Measurements from ENCODE around the gene ROBO3. TPM values are rescaled to one million over a fixed set of nuclear protein-coding genes. Genes with fewer than 3 reads are reported as not detected.

Gene ROBO3
- total RNA-seq, 1 experiment from 2014 or later, result 1.3 TPM

DNA sequence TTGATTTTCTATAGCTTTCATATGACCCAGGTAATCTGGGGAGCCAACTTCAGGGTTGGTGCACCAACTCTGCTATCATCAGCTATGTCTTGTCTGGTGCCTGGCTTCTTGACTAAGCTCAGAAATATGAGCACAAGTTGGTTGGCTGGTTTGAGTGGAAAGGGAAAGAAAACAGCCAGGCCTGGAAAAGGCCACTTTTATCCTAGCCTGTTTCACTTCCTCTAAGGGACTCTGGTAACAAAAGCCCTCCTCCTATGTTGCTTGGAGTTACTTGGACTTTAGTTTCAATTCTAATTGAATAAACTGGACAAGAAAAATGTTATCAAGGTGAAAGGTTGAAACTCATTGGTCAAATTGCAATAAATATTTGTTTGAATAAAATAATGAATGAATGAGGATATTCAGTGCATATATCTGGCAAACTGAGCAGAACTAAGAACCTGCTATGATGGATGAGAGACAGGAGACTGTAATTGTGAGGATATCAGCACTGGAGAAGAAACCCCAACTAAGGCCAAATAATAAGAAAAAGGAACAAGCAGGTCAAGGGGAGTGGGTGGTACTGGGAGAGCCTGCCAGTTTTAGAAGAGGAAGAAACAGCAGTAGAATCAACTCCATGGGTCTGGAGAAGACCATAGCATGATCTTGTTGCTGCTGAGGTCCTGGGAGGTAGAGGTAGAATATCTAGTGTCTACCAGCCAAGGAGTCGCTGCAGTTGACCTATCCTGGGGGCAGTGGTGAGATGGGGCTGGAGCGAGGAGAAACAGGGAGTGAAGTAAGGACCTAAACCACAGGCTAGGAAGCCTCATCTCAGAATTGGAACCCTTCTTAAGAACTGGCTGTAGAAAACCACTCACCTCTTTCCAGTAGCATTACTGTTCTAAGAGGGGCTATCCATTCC lies 24.2 kb downstream of the ROBO3 start:
- H3K4me3 ChIP-seq, result no peak overlapping the region
- peaks cover 34% of the 10 kb centered on the region for H3K27me3 ChIP-seq (ENCODE audit: insufficient read depth, low read depth)
- POLR2A ChIA-PET (ENCODE audit: unreplicated experiment), result no interaction called here
- BruUV-seq (replicated peaks), result no TSS peak
- TF ChIP-seq, protein P1, sequence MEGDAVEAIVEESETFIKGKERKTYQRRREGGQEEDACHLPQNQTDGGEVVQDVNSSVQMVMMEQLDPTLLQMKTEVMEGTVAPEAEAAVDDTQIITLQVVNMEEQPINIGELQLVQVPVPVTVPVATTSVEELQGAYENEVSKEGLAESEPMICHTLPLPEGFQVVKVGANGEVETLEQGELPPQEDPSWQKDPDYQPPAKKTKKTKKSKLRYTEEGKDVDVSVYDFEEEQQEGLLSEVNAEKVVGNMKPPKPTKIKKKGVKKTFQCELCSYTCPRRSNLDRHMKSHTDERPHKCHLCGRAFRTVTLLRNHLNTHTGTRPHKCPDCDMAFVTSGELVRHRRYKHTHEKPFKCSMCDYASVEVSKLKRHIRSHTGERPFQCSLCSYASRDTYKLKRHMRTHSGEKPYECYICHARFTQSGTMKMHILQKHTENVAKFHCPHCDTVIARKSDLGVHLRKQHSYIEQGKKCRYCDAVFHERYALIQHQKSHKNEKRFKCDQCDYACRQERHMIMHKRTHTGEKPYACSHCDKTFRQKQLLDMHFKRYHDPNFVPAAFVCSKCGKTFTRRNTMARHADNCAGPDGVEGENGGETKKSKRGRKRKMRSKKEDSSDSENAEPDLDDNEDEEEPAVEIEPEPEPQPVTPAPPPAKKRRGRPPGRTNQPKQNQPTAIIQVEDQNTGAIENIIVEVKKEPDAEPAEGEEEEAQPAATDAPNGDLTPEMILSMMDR (conservative IDR thresholded peaks at IDR 0.05), result no peak
- no peak for TF ChIP-seq EZH2 (IDR thresholded peaks at IDR 0.05; ENCODE audit: low read depth)
- no peaks in the 10 kb centered on the region for H3K36me3 ChIP-seq (ENCODE audit: low read depth)
- DNase-seq, result no peak
- no peaks in the 10 kb centered on the region for H3K9me2 ChIP-seq (ENCODE audit: insufficient read depth)
- no peak overlapping the region for H2AFZ ChIP-seq
- no peaks in the 10 kb centered on the region for H3F3A ChIP-seq (ENCODE audit: insufficient read depth, low read depth)
- no peak overlapping the region for H3K27ac ChIP-seq
- CTCF ChIA-PET, result no interaction called here
- H4K20me1 ChIP-seq (ENCODE audit: insufficient read depth), result no peaks in the 10 kb centered on the region
- no peaks in the 10 kb centered on the region for H3K9me3 ChIP-seq (ENCODE audit: insufficient read depth, low read depth)
- no peaks in the 10 kb centered on the region for H3K79me2 ChIP-seq (ENCODE audit: low read depth)
- H3K4me1 ChIP-seq (replicated peaks; ENCODE audit: insufficient read depth), result no peaks in the 10 kb centered on the region
- no peak overlapping the region for H3K4me2 ChIP-seq
- intact Hi-C loops (cut with micrococcal nuclease; ENCODE audit: unreplicated experiment), result loop anchor here (10.0 kb wide), 1 partner anchor 675 kb away; the partner anchor contains the start of gene EI24

DNA sequence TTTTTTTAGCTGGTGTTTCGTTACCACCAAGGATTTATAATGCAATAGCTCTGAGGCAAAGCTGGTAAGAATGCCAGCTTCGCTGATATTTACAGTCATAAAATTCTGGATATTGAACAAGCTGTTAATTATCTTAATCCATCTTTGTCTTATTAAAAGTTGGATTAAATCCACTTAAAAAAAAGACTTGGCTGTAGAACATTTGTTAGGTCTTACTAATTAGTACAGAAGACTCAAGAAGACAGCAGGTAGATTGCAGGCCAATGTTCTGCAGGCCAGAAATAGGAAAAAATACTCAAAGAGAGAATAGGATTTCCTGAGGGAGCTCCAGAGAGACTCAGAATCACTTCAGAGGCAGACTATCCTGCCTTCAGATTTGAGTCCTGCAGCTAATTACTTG lies 24.9 kb downstream of the ROBO3 start:
- ChIA-PET POLR2A (ENCODE audit: unreplicated experiment) (no interaction called here), CTCF (no interaction called here)
- DNase-seq, result no peak
- TF ChIP-seq, protein P1 (conservative IDR thresholded peaks at IDR 0.05), result no peak
- no peak for TF ChIP-seq EZH2 (IDR thresholded peaks at IDR 0.05; ENCODE audit: low read depth)
- Histone ChIP-seq H3K9me3 (ENCODE audit: insufficient read depth, low read depth) (no peaks in the 10 kb centered on the region), H4K20me1 (ENCODE audit: insufficient read depth) (no peaks in the 10 kb centered on the region), H2AFZ (no peak overlapping the region), H3K4me2 (no peak overlapping the region), H3K79me2 (ENCODE audit: low read depth) (no peaks in the 10 kb centered on the region), H3K4me3 (no peak overlapping the region), H3K27me3 (ENCODE audit: insufficient read depth, low read depth) (peaks cover 29% of the 10 kb centered on the region), H3K36me3 (ENCODE audit: low read depth) (no peaks in the 10 kb centered on the region), H3K4me1 (replicated peaks; ENCODE audit: insufficient read depth) (no peaks in the 10 kb centered on the region), H3F3A (ENCODE audit: insufficient read depth, low read depth) (no peaks in the 10 kb centered on the region), H3K9me2 (ENCODE audit: insufficient read depth) (no peaks in the 10 kb centered on the region), H3K27ac (no peak overlapping the region)
- intact Hi-C loops (cut with micrococcal nuclease; ENCODE audit: unreplicated experiment), result no loop called here
- no TSS peak for BruUV-seq (replicated peaks)

DNA sequence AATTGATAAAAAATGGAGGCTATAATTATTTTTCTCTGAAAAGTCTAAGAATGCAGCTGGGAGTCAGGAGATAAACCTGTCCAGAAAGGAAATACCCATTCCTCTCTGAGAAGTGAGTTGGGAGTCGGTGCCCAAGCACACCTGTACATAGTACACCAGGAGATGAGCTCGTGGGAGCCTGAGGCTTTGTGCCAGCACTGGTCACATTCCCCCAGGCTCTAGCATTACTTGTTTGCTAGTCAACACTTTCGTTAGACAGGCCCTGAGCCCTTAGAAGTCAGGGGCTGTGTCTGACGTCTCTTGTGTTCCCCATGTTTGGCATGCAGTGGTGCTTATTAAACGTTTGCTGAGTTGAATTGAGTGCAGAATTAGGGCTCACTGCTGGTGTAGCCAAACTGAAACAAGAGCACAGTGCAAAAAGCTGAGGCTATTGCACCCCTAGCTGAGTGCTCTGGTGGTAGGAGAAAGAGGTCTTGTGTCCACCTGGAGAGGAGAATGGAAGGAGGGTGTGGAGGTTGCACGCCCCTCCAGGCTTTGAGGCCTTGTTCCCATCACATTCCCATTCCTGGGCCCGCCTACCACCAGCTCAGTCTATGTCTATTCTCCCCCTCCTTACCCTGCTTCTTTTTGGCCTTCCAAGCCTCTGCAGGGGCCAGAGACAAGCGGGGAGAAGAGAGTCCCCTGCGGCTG lies 25.6 kb downstream of the ROBO3 start:
- H3F3A ChIP-seq (ENCODE audit: insufficient read depth, low read depth), result no peaks in the 10 kb centered on the region
- H3K79me2 ChIP-seq (ENCODE audit: low read depth), result no peaks in the 10 kb centered on the region
- H3K36me3 ChIP-seq (ENCODE audit: low read depth), result no peaks in the 10 kb centered on the region
- no peaks in the 10 kb centered on the region for H3K9me2 ChIP-seq (ENCODE audit: insufficient read depth)
- no peak overlapping the region for H3K27ac ChIP-seq
- BruUV-seq (replicated peaks), result no TSS peak
- TF ChIP-seq EZH2 (IDR thresholded peaks at IDR 0.05; ENCODE audit: low read depth), result no peak
- TF ChIP-seq, protein P1 (conservative IDR thresholded peaks at IDR 0.05), result no peak
- POLR2A ChIA-PET (ENCODE audit: unreplicated experiment), result no interaction called here
- H3K27me3 ChIP-seq (ENCODE audit: insufficient read depth, low read depth), result peaks cover 22% of the 10 kb centered on the region
- no peak overlapping the region for H3K4me3 ChIP-seq
- H3K4me2 ChIP-seq, result no peak overlapping the region
- no peak for DNase-seq
- no peaks in the 10 kb centered on the region for H4K20me1 ChIP-seq (ENCODE audit: insufficient read depth)
- H3K4me1 ChIP-seq (replicated peaks; ENCODE audit: insufficient read depth), result no peaks in the 10 kb centered on the region
- intact Hi-C loops (cut with micrococcal nuclease; ENCODE audit: unreplicated experiment), result no loop called here
- no peak overlapping the region for H2AFZ ChIP-seq
- CTCF ChIA-PET, result no interaction called here
- no peaks in the 10 kb centered on the region for H3K9me3 ChIP-seq (ENCODE audit: insufficient read depth, low read depth)

Measured in PC-9 (cell line).